NCI-H1694 (cell line): Measurements from ENCODE around the gene RPS18.
"Not testable (repeated sequence)": the region's sequence is repeated elsewhere in the genome, so short reads cannot be mapped to it uniquely, and the experiment has no call there.

Source experiments
- DNase-seq: peaks from one replicate; lab custom pipeline; 2025; lab: John Stamatoyannopoulos, UW

The RPS18 gene

DNA sequence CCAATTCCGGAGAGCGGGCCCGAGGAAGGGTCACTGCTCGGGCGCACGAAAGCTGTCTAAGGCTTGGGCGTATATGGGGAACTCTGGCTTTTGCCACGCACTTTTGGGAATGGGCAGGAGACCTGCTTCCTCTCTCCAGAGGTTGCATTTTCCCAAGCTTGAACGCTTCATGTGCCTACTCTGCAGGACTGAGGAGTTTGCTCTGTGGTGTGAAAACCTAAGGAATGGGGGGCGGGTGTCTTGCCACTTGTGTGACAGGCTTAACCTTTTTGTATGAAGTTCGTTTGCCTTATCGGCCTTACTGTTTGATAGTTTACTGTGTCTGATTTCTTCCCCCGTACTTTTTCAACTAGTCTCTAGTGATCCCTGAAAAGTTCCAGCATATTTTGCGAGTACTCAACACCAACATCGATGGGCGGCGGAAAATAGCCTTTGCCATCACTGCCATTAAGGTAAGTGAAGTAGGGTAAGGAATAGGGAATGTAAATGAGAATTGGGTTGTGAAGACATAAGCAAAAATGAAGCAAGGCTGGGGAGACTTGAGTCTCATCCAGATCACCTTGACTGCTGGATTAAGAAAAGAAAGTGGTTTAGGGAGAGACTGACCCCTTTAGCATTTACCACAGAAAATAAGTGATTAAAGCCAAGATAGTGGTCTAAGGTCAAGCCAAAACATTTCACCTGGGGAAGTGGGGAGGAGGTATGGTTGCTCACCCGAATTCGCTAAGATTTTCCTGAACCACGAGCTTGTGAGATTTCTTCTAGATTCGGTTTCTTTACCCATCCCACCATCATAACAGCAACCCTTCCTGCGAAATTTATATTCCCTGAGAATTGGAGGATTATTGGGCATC is 627 bp downstream of the RPS18 start:
- no peak for DNase-seq

DNA sequence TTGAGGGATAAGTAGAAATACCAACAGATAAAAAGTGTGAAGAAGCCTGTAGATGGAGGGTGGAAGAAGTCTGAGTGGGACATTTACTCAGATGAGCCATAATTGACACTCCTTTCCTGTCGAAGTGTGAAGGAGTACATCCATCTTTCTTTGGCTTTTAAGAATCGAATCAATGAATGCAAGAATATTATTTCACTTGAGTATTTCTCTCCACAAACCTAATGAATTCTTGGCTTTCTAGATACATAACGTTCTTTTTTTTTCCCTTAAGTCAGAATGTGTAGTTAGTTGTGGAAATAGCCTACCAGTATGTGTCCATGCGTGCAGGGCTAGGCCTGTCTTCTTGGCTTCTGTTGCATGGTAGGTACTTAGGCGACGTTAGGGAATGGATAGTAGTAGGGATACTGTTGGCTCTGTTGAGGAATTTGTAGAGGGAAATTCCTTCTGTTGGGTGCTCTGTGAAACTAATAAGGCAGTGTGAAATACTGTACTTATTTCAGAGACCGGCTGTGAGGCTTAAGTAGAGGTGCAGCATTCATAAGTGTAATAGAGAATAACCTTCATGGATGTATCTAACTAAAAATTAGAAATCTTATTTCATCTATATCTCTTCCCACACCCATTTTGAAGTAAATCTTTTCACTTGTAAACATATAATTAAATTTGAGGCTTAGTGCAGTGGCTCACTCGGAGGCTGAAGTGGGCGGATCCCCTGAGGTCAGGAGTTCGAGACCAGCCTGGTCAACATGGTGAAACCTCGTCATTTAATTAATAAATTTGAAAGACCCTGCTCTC is 1.5 kb downstream of the RPS18 start:
- no peak for DNase-seq

DNA sequence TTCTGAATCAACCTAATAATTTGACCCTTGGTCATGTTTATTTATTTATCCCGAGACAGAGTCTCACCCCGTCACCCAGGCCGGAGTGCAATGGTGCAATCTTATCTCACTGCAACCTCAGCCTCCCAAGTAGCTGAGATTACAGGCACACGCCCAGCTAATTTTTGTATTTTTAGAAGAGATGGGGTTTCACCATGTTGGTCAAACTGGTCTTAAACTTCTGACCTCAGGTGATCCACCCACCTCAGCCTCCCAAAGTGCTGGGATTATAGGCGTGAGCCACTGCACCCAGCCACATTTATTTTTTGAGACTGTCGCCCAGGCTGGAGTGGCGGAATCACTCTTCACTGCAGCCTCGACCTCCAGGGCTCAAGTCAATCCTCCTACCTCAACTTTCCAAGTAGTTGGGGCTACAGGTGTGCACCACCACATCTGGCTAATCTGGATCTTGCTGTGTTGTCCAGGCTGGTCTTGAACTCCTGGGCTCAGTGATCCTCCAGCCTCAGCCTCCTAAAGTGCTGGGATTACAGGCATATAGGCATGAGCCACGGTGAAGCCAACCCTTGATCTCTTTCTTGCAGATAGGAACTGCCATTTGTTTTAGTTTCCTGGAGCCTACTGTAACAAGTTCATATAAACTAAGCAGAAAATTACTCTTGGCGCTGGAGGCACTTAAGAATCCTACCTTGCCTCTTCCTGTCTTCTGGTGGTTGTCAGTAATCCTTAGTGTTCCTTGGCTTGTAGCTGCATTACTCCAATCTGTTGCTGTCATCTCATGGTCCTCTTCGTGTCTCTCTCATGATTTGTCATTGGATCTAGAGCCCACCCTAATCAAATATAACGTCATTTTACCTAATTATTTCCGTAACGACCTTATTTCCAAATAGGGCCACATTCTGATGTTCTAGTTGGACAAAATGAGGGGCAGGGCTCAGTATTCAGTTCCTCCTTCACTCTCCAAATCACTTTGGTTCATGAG is 2.3 kb downstream of the RPS18 start:
- DNase-seq, result no peak

DNA sequence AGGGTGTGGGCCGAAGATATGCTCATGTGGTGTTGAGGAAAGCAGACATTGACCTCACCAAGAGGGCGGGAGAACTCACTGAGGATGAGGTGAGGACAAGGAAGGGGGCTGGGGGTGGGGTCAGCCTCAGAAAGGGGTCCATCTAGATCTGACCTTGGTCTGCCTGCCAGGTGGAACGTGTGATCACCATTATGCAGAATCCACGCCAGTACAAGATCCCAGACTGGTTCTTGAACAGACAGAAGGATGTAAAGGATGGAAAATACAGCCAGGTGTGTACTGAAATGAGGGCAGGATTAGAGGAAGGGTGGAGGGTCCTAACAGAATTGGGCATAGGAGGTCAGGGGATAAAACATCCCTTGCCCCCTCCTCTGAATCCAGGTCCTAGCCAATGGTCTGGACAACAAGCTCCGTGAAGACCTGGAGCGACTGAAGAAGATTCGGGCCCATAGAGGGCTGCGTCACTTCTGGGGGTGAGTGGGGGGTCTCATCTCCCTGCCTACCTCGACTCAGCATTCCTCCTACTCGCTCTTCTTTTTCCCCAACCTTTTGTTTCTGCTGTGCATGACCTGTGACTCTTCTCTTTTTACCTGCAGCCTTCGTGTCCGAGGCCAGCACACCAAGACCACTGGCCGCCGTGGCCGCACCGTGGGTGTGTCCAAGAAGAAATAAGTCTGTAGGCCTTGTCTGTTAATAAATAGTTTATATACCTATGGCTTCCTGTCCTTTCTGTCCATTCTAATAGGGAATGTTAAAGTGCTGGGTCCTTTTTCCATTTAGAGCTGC is 4.1 kb downstream of the RPS18 start:
- DNase-seq, result not testable (repeated sequence)

DNA sequence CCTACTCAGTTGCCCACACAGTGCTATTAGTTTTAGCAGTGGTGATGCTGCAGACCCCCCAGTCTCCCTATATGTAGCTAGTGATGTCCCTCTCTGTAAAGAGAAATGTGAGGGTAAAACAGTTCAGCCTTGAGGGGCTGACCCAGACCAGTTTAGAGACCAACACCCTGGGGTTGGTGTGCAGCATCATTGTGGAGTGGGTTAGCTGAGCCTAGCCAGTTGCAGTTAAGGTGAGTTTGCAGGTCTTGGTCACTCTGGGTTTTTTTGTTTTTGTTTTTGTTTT is 4.6 kb downstream of the RPS18 start:
- DNase-seq, result no peak

DNA sequence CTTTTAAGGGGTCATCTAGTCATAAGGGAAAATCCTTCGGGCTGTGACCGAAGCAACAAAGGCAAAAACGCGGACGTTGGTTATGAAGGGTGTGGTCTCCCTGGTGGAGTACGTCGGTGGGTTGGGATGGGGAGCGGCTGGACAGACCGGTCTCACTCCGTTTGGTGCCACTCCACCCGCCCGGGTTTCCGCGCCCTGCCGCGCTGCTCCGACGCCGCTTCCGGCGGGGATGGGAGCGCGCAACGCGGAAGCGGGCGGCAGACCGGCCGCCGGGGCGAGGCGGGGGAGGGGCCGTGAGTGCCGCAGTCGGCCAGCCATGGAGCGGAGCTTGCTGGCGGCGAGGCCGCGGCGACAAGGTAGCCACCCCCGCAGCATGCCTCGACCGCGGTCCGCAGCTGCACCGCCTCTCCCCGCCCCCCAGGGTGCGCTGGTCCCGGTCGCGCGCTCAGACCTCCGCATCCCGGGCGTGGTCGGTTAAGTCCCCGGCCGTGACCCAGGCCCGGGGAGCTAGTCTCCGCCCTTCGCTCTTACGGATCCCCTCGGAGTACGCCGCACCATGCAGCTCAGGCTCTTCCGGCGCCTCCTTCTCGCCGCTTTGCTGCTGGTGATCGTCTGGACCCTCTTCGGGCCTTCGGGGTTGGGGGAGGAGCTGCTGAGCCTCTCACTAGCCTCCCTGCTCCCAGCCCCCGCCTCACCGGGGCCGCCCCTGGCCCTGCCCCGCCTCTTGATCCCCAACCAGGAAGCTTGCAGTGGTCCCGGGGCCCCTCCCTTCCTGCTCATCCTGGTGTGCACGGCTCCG is 5.2 kb downstream of the RPS18 start, which contains the start of gene B3GALT4:
Gene B3GALT4 (plus strand): TSS at position 260 of the 799 bp plus-strand sequence. CDS start 297 bp downstream, at position 557.
- no peak for DNase-seq

DNA sequence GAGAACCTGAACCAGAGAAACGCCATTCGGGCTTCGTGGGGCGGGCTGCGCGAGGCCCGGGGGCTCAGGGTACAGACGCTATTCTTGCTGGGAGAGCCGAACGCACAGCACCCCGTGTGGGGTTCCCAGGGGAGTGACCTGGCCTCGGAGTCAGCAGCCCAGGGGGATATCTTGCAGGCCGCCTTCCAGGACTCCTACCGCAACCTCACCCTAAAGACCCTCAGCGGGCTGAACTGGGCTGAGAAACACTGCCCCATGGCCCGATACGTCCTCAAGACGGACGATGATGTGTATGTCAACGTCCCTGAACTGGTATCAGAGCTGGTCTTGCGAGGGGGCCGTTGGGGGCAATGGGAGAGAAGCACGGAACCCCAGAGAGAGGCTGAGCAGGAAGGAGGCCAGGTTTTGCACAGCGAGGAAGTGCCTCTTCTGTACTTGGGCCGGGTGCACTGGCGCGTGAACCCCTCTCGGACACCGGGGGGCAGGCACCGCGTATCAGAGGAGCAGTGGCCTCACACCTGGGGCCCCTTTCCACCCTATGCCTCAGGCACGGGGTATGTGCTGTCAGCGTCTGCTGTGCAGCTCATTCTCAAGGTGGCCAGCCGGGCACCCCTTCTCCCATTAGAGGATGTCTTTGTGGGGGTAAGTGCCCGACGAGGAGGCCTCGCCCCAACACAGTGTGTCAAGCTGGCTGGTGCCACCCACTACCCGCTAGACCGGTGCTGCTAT is 6.0 kb downstream of the RPS18 start:
- no peak for DNase-seq

DNA sequence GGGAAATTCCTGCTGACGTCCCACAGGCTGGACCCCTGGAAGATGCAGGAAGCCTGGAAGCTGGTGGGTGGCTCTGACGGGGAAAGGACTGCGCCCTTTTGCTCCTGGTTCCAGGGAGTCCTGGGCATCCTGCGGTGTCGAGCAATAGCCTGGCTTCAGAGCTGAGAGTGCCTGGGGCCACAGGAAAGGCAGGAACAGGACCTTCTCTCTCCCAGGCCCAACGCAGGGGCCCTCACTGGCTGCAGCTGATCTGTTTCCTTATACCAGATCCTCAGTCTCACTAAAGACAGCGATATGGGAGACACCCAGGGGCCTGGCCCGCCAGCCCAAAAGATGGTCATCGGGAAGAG is 6.5 kb downstream of the RPS18 start:
- no peak for DNase-seq

DNA sequence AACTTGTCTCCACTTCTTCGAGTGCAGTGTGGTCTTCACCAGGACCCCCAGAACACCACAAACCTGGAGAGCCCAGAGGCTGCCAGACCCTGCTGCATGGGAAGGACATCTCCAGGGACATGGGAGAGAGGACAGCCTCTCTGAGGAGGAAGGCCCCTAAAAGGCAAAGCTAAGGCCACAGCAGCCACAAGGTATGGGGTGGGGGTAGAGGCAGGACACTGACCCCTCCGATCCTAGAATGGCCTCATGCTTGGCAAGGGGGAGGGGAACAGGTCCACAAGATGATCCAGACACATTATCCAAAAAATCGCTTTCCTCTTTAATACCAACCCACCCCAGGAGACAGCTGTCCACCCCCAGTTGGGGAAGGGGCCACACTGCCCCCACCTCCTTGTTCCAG is 6.9 kb downstream of the RPS18 start:
- no peak for DNase-seq

DNA sequence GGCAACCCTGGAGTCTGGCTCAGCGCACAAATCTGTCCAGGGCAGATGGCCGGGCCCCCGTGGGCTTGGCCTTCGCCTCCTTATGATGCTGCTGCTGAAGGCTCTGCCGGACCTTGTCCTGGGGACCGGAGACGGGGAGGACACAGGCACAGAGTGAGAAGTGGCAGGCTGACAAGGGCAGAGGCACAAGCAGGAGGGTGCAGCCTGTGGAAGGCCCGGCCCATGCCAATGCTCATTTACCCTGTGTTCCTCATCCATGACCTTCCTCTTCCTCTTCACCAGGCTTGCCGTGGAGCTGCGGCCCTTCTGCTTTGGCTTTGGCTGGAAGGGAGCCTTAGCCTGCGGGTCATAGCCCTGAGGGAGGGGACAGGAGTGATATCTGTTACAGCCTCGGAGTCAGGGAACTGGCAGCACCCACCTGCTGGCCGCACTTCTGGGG is 7.4 kb downstream of the RPS18 start:
- DNase-seq, result no peak

DNA sequence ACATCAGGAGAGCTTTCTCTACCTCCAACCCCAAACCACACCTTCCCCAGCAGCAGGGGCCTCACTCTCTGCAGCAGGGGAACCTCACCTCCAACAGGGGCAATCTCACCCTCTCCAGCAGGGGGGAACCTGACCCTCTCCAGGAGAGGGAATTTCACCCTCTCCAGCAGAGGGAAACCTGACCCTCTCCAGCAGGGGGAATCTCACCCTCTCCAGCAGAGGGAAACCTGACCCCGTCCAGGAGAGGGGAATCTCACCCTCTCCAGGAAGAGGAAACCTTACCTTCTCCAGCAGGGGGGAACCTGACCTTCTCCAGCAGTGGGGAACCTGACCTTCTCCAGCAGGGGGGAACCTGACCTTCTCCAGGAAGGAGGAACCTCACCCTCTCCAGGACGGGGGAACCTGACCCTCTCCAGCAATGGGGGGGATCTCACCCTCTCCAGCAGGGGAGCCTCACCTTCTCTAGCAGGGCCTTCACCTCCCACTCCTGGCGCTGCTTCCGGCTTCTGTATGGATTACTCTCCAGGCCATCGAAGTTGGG is 8.2 kb downstream of the RPS18 start:
- DNase-seq, result peak; percentile 64

DNA sequence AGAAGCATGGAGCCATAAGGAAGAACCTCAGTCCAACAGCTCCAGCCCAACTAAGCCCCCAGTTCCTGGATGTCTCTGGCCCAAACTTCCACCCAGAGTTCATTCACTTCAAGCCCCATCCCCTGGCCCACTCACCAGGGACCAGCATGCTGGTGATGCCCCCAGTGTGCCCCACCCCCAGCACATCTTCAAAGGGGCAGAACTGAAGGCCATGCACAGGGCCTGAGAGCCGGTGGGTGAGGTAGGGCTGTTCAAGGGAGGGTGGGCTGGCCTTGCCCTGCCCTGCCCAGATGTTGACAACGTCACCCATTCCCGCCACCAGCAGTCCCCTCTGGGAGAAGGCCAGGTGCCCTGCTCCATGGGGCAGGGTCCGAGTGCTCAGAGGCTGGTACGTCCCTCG is 8.7 kb downstream of the RPS18 start:
- no peak for DNase-seq

DNA sequence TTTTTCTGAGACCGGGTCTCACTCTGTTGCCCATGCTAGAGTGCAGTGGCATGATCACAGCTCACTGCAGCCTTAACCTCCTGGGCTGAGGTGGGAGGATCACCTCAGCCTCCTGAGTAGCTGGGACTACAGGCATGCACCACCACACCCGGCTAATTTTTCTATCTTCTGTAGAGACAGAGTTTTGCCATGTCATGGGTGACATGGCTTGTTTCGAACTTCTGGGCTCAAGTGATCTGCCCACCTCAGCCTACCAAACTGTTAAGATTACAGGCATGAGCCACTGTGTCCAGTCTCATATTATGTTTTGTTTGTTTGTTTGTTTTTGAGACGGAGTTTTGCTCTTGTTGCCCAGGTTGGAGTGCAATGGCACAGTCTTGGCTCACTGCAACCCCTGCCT is 13.3 kb downstream of the RPS18 start:
- DNase-seq, result not testable (repeated sequence)

DNA sequence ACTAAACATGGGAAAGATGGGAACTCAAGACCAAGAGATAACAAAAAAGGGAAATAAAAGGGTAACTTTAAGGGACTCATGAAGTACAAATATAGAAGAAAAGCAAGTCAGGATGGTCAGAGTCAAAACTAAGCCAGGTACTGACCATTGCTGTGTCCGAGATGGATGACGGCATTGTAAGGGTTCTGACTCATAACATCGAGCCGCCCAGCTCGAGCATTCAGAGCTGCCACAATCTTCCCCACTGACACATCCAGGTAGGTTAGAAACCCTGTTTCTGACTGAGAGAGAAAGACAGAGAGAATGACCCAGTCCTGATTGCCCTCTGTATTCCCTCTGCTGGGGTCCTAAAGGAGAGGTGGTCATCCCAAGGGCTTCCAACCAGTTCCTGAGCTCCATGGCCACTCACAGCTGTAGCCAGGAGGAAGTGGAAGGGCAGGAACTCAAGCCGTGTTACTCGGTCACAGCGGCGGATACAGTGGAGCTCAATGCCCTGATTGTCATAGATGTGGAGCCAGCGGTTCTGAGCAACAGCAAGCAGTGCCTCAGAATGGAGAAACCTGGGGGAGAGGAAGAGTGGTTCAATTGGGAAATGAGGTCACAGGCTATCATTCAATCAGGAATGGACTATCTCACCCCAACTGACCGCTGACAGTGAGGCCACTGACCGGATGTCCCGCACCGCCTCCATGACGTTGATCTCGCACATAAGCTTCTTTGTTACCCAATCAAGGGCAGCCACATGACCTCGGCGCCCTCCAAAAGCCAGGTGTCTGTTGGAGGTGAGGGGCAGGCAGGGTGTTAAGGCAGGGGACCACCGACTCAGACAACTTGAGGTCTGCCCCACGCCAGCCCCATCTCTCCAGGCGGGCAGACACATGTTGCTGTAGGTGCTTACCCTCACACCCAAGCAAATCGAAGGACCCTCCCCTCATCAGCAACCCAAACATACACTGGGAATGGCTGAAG is 15.4 kb downstream of the RPS18 start:
- no peak for DNase-seq

DNA sequence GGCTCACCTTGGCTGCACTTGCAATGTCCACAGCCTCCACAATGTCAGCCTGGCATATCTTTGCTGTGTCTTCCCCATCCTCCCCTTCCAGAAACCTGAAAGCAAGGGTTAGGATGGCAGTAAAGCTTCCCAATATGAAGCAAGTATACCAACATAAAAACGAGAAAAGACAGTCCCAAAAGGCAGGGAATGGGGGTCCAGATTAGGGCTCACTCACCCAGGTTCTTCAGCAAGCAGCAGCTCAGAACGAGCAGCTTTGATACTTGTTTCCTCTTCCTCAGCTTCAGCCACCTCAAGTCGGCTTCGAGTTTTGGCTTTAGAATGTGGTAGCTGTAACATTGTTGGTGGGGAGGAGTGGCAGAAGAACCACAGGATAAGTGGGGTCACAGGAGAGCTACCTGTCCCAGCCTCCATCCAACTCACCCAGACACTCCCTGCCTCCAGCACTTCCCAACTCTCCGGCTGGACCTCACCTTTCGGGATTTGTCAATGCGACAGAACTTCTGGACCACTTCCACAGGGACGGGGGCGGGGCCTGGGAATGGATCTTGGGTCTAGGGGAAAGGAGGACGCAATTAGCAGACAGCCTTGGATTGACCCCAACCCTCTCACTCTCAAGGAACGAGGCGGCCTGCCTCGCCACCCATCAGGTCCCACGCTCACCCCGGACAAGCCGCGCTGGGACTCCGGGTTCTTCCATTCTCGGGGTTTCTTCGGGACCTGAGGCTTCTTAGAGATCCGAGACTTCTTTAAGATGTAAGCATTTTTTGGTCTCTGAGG is 16.5 kb downstream of the RPS18 start:
- no peak for DNase-seq

DNA sequence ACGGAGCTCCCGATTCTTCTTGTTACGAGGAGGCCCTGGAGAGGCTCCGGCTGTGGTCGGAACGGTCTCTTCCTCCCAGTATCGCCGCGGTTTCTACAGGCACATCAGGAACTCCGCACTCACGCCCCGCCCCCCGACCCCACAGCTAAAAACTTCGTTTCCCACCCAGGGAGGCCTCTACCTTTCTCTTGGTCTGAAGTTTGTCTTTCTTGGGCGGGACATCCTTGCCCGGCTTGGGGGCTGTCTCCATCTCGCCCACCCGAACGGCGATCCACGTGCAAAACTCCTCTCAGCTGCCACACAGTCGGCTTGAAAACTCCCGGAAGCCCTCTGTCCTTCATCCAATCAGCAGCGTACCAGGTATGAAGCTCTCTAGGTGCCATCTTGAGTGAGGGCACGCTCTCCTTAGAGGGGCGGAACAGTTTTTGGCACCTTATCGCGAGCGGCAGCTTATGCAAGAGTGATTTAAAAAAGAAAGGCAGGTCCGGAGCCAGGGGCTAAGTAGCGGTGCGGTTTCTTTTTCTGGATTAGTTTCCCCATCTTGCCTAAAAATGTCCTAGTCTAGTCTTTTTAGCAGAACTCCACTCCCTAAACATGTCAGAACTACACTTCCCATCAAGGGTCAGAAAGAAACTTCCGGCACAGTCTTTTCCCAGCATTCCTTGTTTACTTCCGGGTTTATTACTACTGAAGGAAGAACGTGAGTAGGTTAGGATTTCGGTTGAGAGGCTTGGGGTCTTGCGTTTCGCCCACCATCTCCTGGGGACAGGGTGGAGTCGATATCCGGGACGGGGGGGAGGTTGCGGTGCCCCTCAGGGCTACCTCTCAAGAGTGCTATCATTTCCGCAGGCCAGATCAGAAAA is 17.3 kb downstream of the RPS18 start, which contains the start of the genes PFDN6 and WDR46:
Gene PFDN6 (plus strand): TSS at position 681 of the 863 bp plus-strand sequence. CDS start 256 bp downstream, outside the sequence.
Gene WDR46 (minus strand): TSS at position 319 of the 863 bp plus-strand sequence. CDS start 69 bp downstream, at position 250.
- peak; percentile 73 for DNase-seq
